ENCODE data around the gene PLEKHM1.
"Not testable (repeated sequence)": the region's sequence is repeated elsewhere in the genome, so short reads cannot be mapped to it uniquely, and the experiment has no call there.

GRCh38 chr17:45487704-45488103 lies 2.8 kb downstream of the PLEKHM1 start:
- not testable (repeated sequence) for TF ChIP-seq CTCF (IDR thresholded peaks at IDR 0.05; ENCODE audit: low read depth, low read length, missing input control); FOXA1 (IDR thresholded peaks at IDR 0.05); ZBTB33 (IDR thresholded peaks at IDR 0.05); EGR1 (IDR thresholded peaks at IDR 0.05; ENCODE audit: low read depth in 2 of 2); MAX (IDR thresholded peaks at IDR 0.05); TAF1 (conservative IDR thresholded peaks at IDR 0.05); NR2F2 (IDR thresholded peaks at IDR 0.05); GABPA (IDR thresholded peaks at IDR 0.05 in 1 of 2, conservative IDR thresholded peaks at IDR 0.05 in 1 of 2); SP1 (IDR thresholded peaks at IDR 0.05)
- TF ChIP-seq RAD21 (IDR thresholded peaks at IDR 0.05) (peak; percentile 10 to 16), ATF3 (IDR thresholded peaks at IDR 0.05) (peak; percentile 42), RXRA (IDR thresholded peaks at IDR 0.05) (peak in 1 of 2 donors; percentile 25), JUND (IDR thresholded peaks at IDR 0.05) (peak; percentile 90 to 94), REST (IDR thresholded peaks at IDR 0.05) (peak; percentile 22)
